Measurements from ENCODE around the gene IPMK.

IPMK gene

DNA sequence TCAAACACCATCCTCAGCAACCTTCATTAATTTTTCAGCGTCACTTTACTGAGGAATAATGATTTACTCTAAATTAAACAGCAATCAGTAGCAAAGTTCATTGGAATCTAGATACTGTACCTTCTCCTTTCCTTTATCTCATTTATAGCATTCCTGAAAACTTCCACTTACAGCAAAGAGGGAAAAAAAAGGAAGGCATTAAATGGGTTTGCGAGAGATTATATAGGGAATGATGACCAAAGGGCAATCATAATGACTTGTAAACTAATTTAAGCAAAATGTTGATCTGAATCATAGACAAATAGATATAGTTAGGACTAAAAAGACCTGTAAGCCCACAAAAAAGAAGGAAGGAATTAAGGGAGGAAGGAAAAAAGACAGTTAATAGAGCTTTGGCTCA lies 42.0 kb downstream of the IPMK start:
- H3K27me3 ChIP-seq (ENCODE audit: insufficient read depth, poor library complexity, severe bottlenecking), result no peaks in the 10 kb centered on the region
- no peaks in the 10 kb centered on the region for H3K4me1 ChIP-seq (ENCODE audit: insufficient read depth, poor library complexity, severe bottlenecking)
- TF ChIP-seq, protein P1, sequence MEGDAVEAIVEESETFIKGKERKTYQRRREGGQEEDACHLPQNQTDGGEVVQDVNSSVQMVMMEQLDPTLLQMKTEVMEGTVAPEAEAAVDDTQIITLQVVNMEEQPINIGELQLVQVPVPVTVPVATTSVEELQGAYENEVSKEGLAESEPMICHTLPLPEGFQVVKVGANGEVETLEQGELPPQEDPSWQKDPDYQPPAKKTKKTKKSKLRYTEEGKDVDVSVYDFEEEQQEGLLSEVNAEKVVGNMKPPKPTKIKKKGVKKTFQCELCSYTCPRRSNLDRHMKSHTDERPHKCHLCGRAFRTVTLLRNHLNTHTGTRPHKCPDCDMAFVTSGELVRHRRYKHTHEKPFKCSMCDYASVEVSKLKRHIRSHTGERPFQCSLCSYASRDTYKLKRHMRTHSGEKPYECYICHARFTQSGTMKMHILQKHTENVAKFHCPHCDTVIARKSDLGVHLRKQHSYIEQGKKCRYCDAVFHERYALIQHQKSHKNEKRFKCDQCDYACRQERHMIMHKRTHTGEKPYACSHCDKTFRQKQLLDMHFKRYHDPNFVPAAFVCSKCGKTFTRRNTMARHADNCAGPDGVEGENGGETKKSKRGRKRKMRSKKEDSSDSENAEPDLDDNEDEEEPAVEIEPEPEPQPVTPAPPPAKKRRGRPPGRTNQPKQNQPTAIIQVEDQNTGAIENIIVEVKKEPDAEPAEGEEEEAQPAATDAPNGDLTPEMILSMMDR (IDR thresholded peaks at IDR 0.05; ENCODE audit: poor library complexity, severe bottlenecking), result no peak
- no peaks in the 10 kb centered on the region for H3K9me3 ChIP-seq (ENCODE audit: severe bottlenecking)
- no peak overlapping the region for H3K4me3 ChIP-seq (ENCODE audit: severe bottlenecking)
- H3K36me3 ChIP-seq (ENCODE audit: low read depth), result no peaks in the 10 kb centered on the region; the same call in 1 of the 2 replicates
- no peak overlapping the region for H3K27ac ChIP-seq (ENCODE audit: poor library complexity, severe bottlenecking)
- no peak for ATAC-seq (ENCODE audit: low read depth)
- no peak for DNase-seq (ENCODE audit: low spot score)

DNA sequence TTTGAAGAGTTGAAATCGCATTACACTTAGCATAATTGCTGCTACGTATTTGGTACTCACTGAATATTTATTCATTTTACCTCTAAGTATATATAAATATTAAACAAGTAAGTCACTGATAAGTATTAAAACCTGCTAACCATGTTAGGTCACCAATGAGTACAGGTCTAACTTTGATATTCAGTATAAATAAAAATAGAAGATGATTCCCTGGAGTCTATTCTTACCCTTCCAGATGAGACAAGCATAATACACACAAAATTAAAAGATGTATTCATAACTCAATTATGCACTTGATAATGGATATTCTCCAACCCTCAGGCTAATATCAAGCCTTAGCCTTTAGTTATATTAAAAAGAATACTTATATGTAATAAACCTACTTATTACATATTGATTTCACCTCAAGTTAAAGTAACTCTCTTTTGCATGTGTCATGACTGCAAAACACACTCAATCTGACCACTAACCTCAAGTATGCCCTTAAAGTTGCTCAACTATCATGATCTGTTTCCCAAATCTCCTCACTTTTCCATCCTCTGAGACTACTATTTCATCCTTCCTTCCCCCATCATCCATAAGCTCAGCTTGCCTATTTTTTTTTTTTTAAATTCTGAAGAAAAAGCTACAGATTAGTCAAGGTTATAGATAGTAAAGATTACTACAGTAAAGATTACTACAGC lies 46.8 kb downstream of the IPMK start:
- TF ChIP-seq, protein P1 (IDR thresholded peaks at IDR 0.05; ENCODE audit: poor library complexity, severe bottlenecking), result no peak
- ATAC-seq (ENCODE audit: low read depth) (no peak), DNase-seq (ENCODE audit: low spot score) (no peak)
- Histone ChIP-seq H3K27me3 (ENCODE audit: insufficient read depth, poor library complexity, severe bottlenecking) (no peaks in the 10 kb centered on the region), H3K27ac (ENCODE audit: poor library complexity, severe bottlenecking) (no peak overlapping the region), H3K4me1 (ENCODE audit: insufficient read depth, poor library complexity, severe bottlenecking) (peaks cover 8% of the 10 kb centered on the region), H3K36me3 (ENCODE audit: low read depth) (peaks cover 3% of the 10 kb centered on the region; the same call in 1 of the 2 replicates), H3K9me3 (ENCODE audit: severe bottlenecking) (no peaks in the 10 kb centered on the region), H3K4me3 (ENCODE audit: severe bottlenecking) (no peak overlapping the region)

DNA sequence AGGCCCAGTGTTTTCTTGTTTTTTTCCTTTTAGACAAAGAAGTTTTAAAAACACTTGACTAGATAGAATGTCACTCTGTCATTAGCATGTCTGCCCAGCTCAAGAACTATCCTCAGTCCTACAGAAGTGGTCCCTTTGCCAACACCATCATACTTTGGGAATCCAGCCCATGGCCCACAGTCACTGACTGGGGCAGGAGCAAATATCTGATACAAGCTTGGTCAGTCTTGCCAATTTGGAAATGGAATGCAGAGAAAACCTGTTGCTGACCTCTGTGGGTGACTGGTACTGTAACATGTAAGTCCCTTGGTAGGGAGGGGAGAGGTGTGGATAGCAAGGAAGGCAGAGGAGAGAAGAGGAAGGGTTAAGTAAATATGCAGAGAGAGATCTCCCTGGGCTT lies 47.8 kb downstream of the IPMK start:
- DNase-seq (ENCODE audit: low spot score), result no peak
- TF ChIP-seq, protein P1 (IDR thresholded peaks at IDR 0.05; ENCODE audit: poor library complexity, severe bottlenecking), result no peak
- no peak for ATAC-seq (ENCODE audit: low read depth)
- no peak overlapping the region for H3K27ac ChIP-seq (ENCODE audit: poor library complexity, severe bottlenecking)
- no peaks in the 10 kb centered on the region for H3K27me3 ChIP-seq (ENCODE audit: insufficient read depth, poor library complexity, severe bottlenecking)
- peaks cover 4% of the 10 kb centered on the region; the same call in 1 of the 2 replicates for H3K36me3 ChIP-seq (ENCODE audit: low read depth)
- peaks cover 3% of the 10 kb centered on the region for H3K9me3 ChIP-seq (ENCODE audit: severe bottlenecking)
- peaks cover 8% of the 10 kb centered on the region for H3K4me1 ChIP-seq (ENCODE audit: insufficient read depth, poor library complexity, severe bottlenecking)
- no peak overlapping the region for H3K4me3 ChIP-seq (ENCODE audit: severe bottlenecking)

DNA sequence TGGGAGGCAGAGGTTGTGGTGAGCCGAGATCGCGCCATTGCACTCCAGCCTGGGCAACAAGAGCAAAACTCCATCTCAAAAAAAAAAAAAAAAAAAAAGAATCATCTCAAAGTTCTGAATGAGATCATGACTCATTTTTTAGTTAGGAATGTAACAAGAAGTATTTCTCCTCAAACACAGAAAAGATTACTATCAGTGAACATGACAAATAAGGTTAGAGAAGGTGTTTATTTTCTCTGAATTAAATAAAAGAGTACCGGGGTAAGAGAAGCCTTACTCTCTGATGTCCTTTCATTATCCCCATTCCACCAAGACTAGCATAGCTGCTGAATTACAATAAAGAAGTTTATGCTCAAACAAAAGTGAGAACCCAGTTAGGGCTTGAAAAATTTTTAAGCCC lies 50.1 kb downstream of the IPMK start:
- Histone ChIP-seq H3K27ac (ENCODE audit: poor library complexity, severe bottlenecking) (no peak overlapping the region), H3K27me3 (ENCODE audit: insufficient read depth, poor library complexity, severe bottlenecking) (no peaks in the 10 kb centered on the region), H3K4me3 (ENCODE audit: severe bottlenecking) (no peak overlapping the region), H3K9me3 (ENCODE audit: severe bottlenecking) (peaks cover 3% of the 10 kb centered on the region), H3K4me1 (ENCODE audit: insufficient read depth, poor library complexity, severe bottlenecking) (peaks cover 8% of the 10 kb centered on the region), H3K36me3 (ENCODE audit: low read depth) (0 out of 2 replicates have a peak, but pooled peaks cover 4% of the 10 kb centered on the region)
- ATAC-seq (ENCODE audit: low read depth) (peak; percentile 23; the same call in 1 of the 3 replicates), DNase-seq (ENCODE audit: low spot score) (no peak)
- TF ChIP-seq, protein P1 (IDR thresholded peaks at IDR 0.05; ENCODE audit: poor library complexity, severe bottlenecking), result no peak

DNA sequence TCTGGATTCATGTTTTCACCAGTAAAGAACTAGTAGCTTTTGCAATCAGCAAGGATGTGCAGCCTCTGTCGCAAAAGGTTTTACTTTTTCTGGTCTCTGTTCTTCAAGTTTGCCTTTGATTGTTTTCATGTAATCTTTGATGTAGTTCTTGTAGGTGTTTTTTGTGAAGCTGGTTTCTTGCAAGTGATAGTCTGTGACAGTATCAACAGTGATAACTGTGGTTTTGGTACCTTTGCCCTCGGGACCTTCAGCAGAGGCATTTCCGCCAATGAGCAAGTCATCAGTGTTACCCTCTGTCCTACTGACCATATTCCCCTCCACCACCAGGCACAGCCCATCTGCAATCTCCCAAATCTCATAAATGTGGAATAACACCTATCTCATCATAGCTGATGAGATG lies 55.1 kb downstream of the IPMK start:
- H3K36me3 ChIP-seq (ENCODE audit: low read depth), result 0 out of 2 replicates have a peak, but pooled peaks cover 4% of the 10 kb centered on the region
- ATAC-seq (ENCODE audit: low read depth), result no peak
- DNase-seq (ENCODE audit: low spot score), result no peak
- TF ChIP-seq, protein P1 (IDR thresholded peaks at IDR 0.05; ENCODE audit: poor library complexity, severe bottlenecking), result no peak
- no peaks in the 10 kb centered on the region for H3K27me3 ChIP-seq (ENCODE audit: insufficient read depth, poor library complexity, severe bottlenecking)
- H3K4me1 ChIP-seq (ENCODE audit: insufficient read depth, poor library complexity, severe bottlenecking), result peaks cover under 1% of the 10 kb centered on the region
- H3K9me3 ChIP-seq (ENCODE audit: severe bottlenecking), result peaks cover 3% of the 10 kb centered on the region
- no peak overlapping the region for H3K4me3 ChIP-seq (ENCODE audit: severe bottlenecking)
- no peak overlapping the region for H3K27ac ChIP-seq (ENCODE audit: poor library complexity, severe bottlenecking)
